HCT116 (cell line): Measurements from ENCODE around the gene APBB3. TPM values are rescaled to one million over a fixed set of nuclear protein-coding genes. Genes with fewer than 3 reads are reported as not detected.

Experiments used
- ATAC-seq: fragments of 200-7000 bp; cut with Tn5 transposase; 2 replicates; pipeline ENCODE4 v1.9.1; 2020; ENCODE audit warnings: mild to moderate bottlenecking, moderate library complexity
- BruUV-seq: library from RNA; stranded (reverse); fragments of 400-500 nt; replicated peaks from 2 replicates; lab custom pipeline; 2021; lab: Mats Ljungman, UMichigan
- CTCF ChIA-PET: fragments of 300-600 bp; sonication (Branson Sonifier 250); formaldehyde crosslinking; loops from one replicate; lab custom pipeline; 2021; ENCODE audit warnings: antibody characterized with exemption; lab: Charles Lee
- POLR2A ChIA-PET: fragments of 300-600, 350-600 bp; sonication (Branson Sonifier 250); formaldehyde crosslinking; loops from one replicate; lab custom pipeline; 2021; ENCODE audit warnings: antibody characterized with exemption; lab: Charles Lee
- RAD21 ChIA-PET, 2 experiments: fragments of 300-600 bp; sonication (Branson Sonifier 250); formaldehyde crosslinking; loops; one replicate each; lab custom pipeline; 2023; ENCODE audit warnings: low total read pairs in 2 of 2; ENCODE audit not compliant: uncharacterized antibody in 2 of 2, unreplicated experiment in 2 of 2, low non-redundant PET in 1 of 2; lab: Charles Lee
- DNase-seq: peaks from one replicate; pipeline ENCODE4 v3.0.0-alpha.2; 2010; ENCODE audit warnings: low read depth, low spot score
- H2AFZ ChIP-seq: fragments of 200-600 bp; shearing (Covaris generic), sonication (generic); 2 replicates; pipeline ENCODE4 v1.6.1; 2017; ENCODE audit warnings: low read depth, mixed run types, mixed read lengths, antibody characterized with exemption, low read length; ENCODE audit not compliant: poor library complexity, severe bottlenecking
- H3K27ac ChIP-seq: 2 replicates; pipeline ENCODE4 v1.5.1; 2012; ENCODE audit warnings: low read depth, low read length
- H3K27me3 ChIP-seq: fragments of 200-600 bp; sonication (generic); 2 replicates; pipeline ENCODE4 v1.6.1; 2016; ENCODE audit warnings: mixed run types, low read length, mixed read lengths; ENCODE audit not compliant: insufficient read depth
- H3K36me3 ChIP-seq, 2 experiments: fragments of 200-500 bp in 1 of 2; fragments of 200-600 bp in 1 of 2; sonication (Bioruptor generic) in 1 of 2; sonication (generic) in 1 of 2; 2 replicates each; pipeline versions ENCODE4 v1.5.1 to v1.6.1; 2014 to 2016; ENCODE audit warnings: low read length in 2 of 2, inconsistent platforms in 1 of 2, mixed read lengths in 1 of 2, mixed run types in 1 of 2; ENCODE audit not compliant: insufficient read depth in 2 of 2, control insufficient read depth in 1 of 2
- H3K4me1 ChIP-seq, 2 experiments: fragments of 200-600 bp in 1 of 2; sonication (generic) in 1 of 2; 2 replicates each; pipeline versions ENCODE4 v1.5.1 to v1.6.1; 2012 to 2017; ENCODE audit warnings: low read length in 2 of 2, inconsistent platforms in 1 of 2, mild to moderate bottlenecking in 1 of 2, mixed read lengths in 1 of 2, mixed run types in 1 of 2, moderate library complexity in 1 of 2; ENCODE audit not compliant: insufficient read depth in 2 of 2, control insufficient read depth in 1 of 2
- H3K4me2 ChIP-seq: fragments of 200-600 bp; sonication (generic); 2 replicates; pipeline ENCODE4 v1.6.1; 2017; ENCODE audit warnings: mixed run types, low read length, mixed read lengths
- H3K4me3 ChIP-seq, 2 experiments: fragments of 200-600 bp in 1 of 2; sonication (generic) in 1 of 2; replicated peaks in 1 of 2; 2 replicates each; pipeline ENCODE4 v1.5.1; 2011 to 2016; ENCODE audit warnings: low read length in 2 of 2, control low read depth in 1 of 2, low read depth in 1 of 2, mild to moderate bottlenecking in 1 of 2, mixed read lengths in 1 of 2, mixed run types in 1 of 2
- H3K79me2 ChIP-seq: fragments of 200-600 bp; sonication (generic); 2 replicates; pipeline ENCODE4 v1.6.1; 2017; ENCODE audit warnings: mild to moderate bottlenecking, mixed run types, low read length, moderate library complexity, mixed read lengths; ENCODE audit not compliant: insufficient read depth
- H3K9ac ChIP-seq: fragments of 200-600 bp; sonication (generic); 2 replicates; pipeline ENCODE4 v1.6.1; 2016; ENCODE audit warnings: low read length, mixed read lengths
- H3K9me2 ChIP-seq: fragments of 200-600 bp; sonication (generic), shearing (Covaris generic); 2 replicates; pipeline ENCODE4 v1.6.1; 2017; ENCODE audit warnings: mixed run types, mild to moderate bottlenecking, moderate library complexity; ENCODE audit not compliant: insufficient read depth
- H3K9me3 ChIP-seq, 2 experiments: fragments of 200-500 bp in 1 of 2; fragments of 200-600 bp in 1 of 2; sonication (Bioruptor generic) in 1 of 2; sonication (generic) in 1 of 2; 2 replicates each; pipeline ENCODE4 v1.6.1; 2014 to 2017; ENCODE audit warnings: low read length in 2 of 2, mixed read lengths in 2 of 2, inconsistent platforms in 1 of 2, low read depth in 1 of 2, mild to moderate bottlenecking in 1 of 2, mixed run types in 1 of 2, moderate library complexity in 1 of 2; ENCODE audit not compliant: control insufficient read depth in 1 of 2, insufficient read depth in 1 of 2
- H4K20me1 ChIP-seq: fragments of 200-600 bp; sonication (generic), shearing (Covaris generic); 2 replicates; pipeline ENCODE4 v1.6.1; 2017; ENCODE audit warnings: mixed run types, mild to moderate bottlenecking, moderate library complexity; ENCODE audit not compliant: insufficient read depth
- CTCF ChIP-seq, 3 experiments: fragments of 200-600 bp in 1 of 3; sonication (generic) in 1 of 3; IDR thresholded peaks in 2 of 3; conservative IDR thresholded peaks in 1 of 3; 2 replicates each; pipeline ENCODE4 v1.5.1; 2012 to 2017; ENCODE audit warnings: low read depth in 2 of 3, low read length in 2 of 3, antibody characterized with exemption in 1 of 3, borderline replicate concordance in 1 of 3, control low read depth in 1 of 3, mild to moderate bottlenecking in 1 of 3, mixed read lengths in 1 of 3, mixed run types in 1 of 3, moderate library complexity in 1 of 3; ENCODE audit not compliant: insufficient read depth in 1 of 3
- EGR1 ChIP-seq: IDR thresholded peaks from 2 replicates; pipeline ENCODE4 v1.6.1; 2012; ENCODE audit warnings: low read depth
- ELF1 ChIP-seq: IDR thresholded peaks from 2 replicates; pipeline ENCODE4 v1.6.1; 2012; ENCODE audit warnings: low read depth, borderline replicate concordance
- EZH2 ChIP-seq: fragments of 200-600 bp; sonication (generic); IDR thresholded peaks from 2 replicates; pipeline ENCODE4 v1.6.1; 2017; ENCODE audit warnings: antibody characterized with exemption, mixed run types
- EZH2phosphoT487 ChIP-seq: fragments of 200-600 bp; IDR thresholded peaks from 2 replicates; pipeline ENCODE4 v1.6.1; 2018; ENCODE audit warnings: antibody characterized with exemption, borderline replicate concordance
- MAX ChIP-seq: IDR thresholded peaks from 2 replicates; pipeline ENCODE4 v1.6.1; 2012
- POLR2AphosphoS5 ChIP-seq: IDR thresholded peaks from 2 replicates; pipeline ENCODE4 v1.6.1; 2011; ENCODE audit warnings: mild to moderate bottlenecking, low read depth, low read length, moderate library complexity
- SP1 ChIP-seq: IDR thresholded peaks from 2 replicates; pipeline ENCODE4 v1.6.1; 2012; ENCODE audit warnings: low read depth
- SRF ChIP-seq: IDR thresholded peaks from 2 replicates; pipeline ENCODE4 v1.6.1; 2012; ENCODE audit warnings: low read depth
- YY1 ChIP-seq: IDR thresholded peaks from 2 replicates; pipeline ENCODE4 v1.6.1; 2011; ENCODE audit warnings: low read length, low read depth, moderate library complexity, mild to moderate bottlenecking; ENCODE audit not compliant: insufficient replicate concordance; ENCODE audit errors: extremely low read depth
- ZBTB33 ChIP-seq: IDR thresholded peaks from 2 replicates; pipeline ENCODE4 v1.6.1; 2011; ENCODE audit warnings: mild to moderate bottlenecking, low read length, moderate library complexity; ENCODE audit not compliant: insufficient replicate concordance; ENCODE audit errors: extremely low read depth
- ZNF274 ChIP-seq: fragments of 200-500 bp; sonication (Bioruptor generic); IDR thresholded peaks from 2 replicates; pipeline ENCODE4 v1.6.1; 2014; ENCODE audit warnings: mild to moderate bottlenecking, low read depth, low read length, inconsistent platforms
- intact Hi-C: fragments of 100-400 bp; cut with micrococcal nuclease; formaldehyde crosslinking; loops from 2 replicates; pipeline ENCODE4 v1.10.0; 2022
- total RNA-seq: library from RNA; stranded (reverse); gene quantifications from one replicate; pipeline ENCODE4 v1.2.1, GENCODE V29; 2021; ENCODE audit not compliant: unreplicated experiment

The APBB3 gene
- total RNA-seq, 1 experiment from 2014 or later = 28.4 TPM

- Histone ChIP-seq H3K4me3 (no peak overlapping the region), H3K27ac (no peak overlapping the region), H4K20me1 (no peaks in the 10 kb centered on the region), H3K36me3 (peaks cover 0 to 15% of the 10 kb centered on the region in 2 experiments; a peak in 3 of 4 replicates), H3K9ac (no peak overlapping the region), H3K9me3 (no peaks in the 10 kb centered on the region), H3K4me1 (peaks cover under 1 to 1% of the 10 kb centered on the region in 2 experiments; a peak in 3 of 4 replicates), H3K79me2 (peaks cover 12% of the 10 kb centered on the region), H2AFZ (no peak overlapping the region)
- BruUV-seq = no TSS peak
- DNase-seq = no peak
- ChIA-PET CTCF (no interaction called here), POLR2A (no interaction called here), RAD21 (no interaction called here)
- intact Hi-C loops = no loop called here
- TF ChIP-seq EZH2phosphoT487 (no peak), ZBTB33 (no peak), SP1 (no peak), ELF1 (no peak), EZH2 (no peak), POLR2AphosphoS5 (no peak), SRF (no peak), MAX (no peak), EGR1 (no peak), CTCF (IDR thresholded peaks at IDR 0.05 in 2 of 3, conservative IDR thresholded peaks at IDR 0.05 in 1 of 3; ENCODE audit: borderline replicate concordance in 1 of 3, insufficient read depth in 1 of 3, low read depth in 2 of 3, low read length in 2 of 3) (no peak), ZNF274 (no peak), YY1 (no peak)
- TF ChIP-seq, all 23 proteins: peak for 0
- Histone ChIP-seq H3K27me3 (no peaks in the 10 kb centered on the region), H3K4me2 (no peak overlapping the region), H3K9me2 (no peaks in the 10 kb centered on the region)
- ATAC-seq = no peak
Measured at GRCh38 chr5:140571105-140571504, 6.7 kb upstream of the APBB3 start.
